ENCODE measurements around the gene PLCB1. TPM values are rescaled to one million over a fixed set of nuclear protein-coding genes. Genes with fewer than 3 reads are reported as not detected.

The PLCB1 gene
- total and polyA plus RNA-seq, 2 of the 4 experiments (the other 2 are of a cell fraction), result 5.6 to 16.1 TPM

- H2AFZ ChIP-seq (replicated peaks; ENCODE audit: low read length, poor library complexity), result no peak overlapping the region
- no peak overlapping the region for H2AK9ac ChIP-seq (replicated peaks; ENCODE audit: low read depth, low read length, poor library complexity)
- H3K14ac ChIP-seq (replicated peaks; ENCODE audit: low read depth, low read length), result no peak overlapping the region
- no peak overlapping the region for H3K18ac ChIP-seq (ENCODE audit: low read depth, low read length)
- dilution Hi-C loops (cut with HindIII; ENCODE audit: low sequenced_read_pairs, unreplicated experiment) (no loop called here), in situ Hi-C loops (cut with MboI; ENCODE audit: low sequenced_read_pairs) (no loop called here), intact Hi-C loops (cut with micrococcal nuclease) (no loop called here)
- no peak overlapping the region for H2BK15ac ChIP-seq (ENCODE audit: low read depth, low read length)
- ATAC-seq (ENCODE audit: low read depth), result no peak
- no peak overlapping the region for H3K9ac ChIP-seq (ENCODE audit: low read depth, low read length)
- no peaks in the 10 kb centered on the region; a peak in 1 of 4 replicates for H3K79me1 ChIP-seq (ENCODE audit: low read depth in 1 of 2, low read length in 2 of 2)
- H3K4ac ChIP-seq (ENCODE audit: low read depth, low read length), result no peak overlapping the region
- ChIA-PET CTCF (no interaction called here), POLR2A (ENCODE audit: unreplicated experiment) (no interaction called here)
- no CpG with 5 or more reads among the region's 3 CpGs for WGBS, 2 experiments (ENCODE audit: extremely low coverage in 2 of 2, insufficient read length in 1 of 2)
- no peak overlapping the region for H3K56ac ChIP-seq (ENCODE audit: extremely low read depth, insufficient read depth, low read length)
- no peak overlapping the region for H4K91ac ChIP-seq (ENCODE audit: insufficient read depth, low read depth, low read length)
- no peak for DNase-seq
- H2AK5ac ChIP-seq (ENCODE audit: low read depth, low read length), result no peak overlapping the region
- H4K8ac ChIP-seq (ENCODE audit: low read depth in 2 of 2, low read length in 2 of 2), result no peak overlapping the region
- no peak overlapping the region for H4K5ac ChIP-seq (ENCODE audit: low read depth, low read length)
- no peaks in the 10 kb centered on the region for H3K27me3 ChIP-seq (ENCODE audit: control insufficient read depth, insufficient read depth, low read length)
- no peaks in the 10 kb centered on the region for H3K36me3 ChIP-seq (ENCODE audit: control insufficient read depth, insufficient read depth, low read length)
- H3K23ac ChIP-seq (ENCODE audit: low read depth, low read length), result no peak overlapping the region
- H3K9me3 ChIP-seq (ENCODE audit: control insufficient read depth, insufficient read depth, low read length), result no peaks in the 10 kb centered on the region
- no peak overlapping the region for H2BK20ac ChIP-seq (ENCODE audit: low read depth, low read length)
- TF ChIP-seq, protein P1, sequence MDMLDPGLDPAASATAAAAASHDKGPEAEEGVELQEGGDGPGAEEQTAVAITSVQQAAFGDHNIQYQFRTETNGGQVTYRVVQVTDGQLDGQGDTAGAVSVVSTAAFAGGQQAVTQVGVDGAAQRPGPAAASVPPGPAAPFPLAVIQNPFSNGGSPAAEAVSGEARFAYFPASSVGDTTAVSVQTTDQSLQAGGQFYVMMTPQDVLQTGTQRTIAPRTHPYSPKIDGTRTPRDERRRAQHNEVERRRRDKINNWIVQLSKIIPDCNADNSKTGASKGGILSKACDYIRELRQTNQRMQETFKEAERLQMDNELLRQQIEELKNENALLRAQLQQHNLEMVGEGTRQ (IDR thresholded peaks at IDR 0.05; ENCODE audit: low read depth, low read length), result no peak
- TF ChIP-seq RFX5 (IDR thresholded peaks at IDR 0.05; ENCODE audit: low read depth, low read length) (no peak), RCOR1 (IDR thresholded peaks at IDR 0.05; ENCODE audit: insufficient replicate concordance, low read length) (no peak), CHD1 (IDR thresholded peaks at IDR 0.05; ENCODE audit: low read depth, low read length) (no peak), POLR2A (IDR thresholded peaks at IDR 0.05; ENCODE audit: low read depth, low read length) (no peak), FOS (IDR thresholded peaks at IDR 0.05; ENCODE audit: low read depth, low read length) (no peak), MAFK (IDR thresholded peaks at IDR 0.05; ENCODE audit: low read depth, low read length) (no peak), BHLHE40 (IDR thresholded peaks at IDR 0.05; ENCODE audit: low read depth, low read length) (no peak), MXI1 (IDR thresholded peaks at IDR 0.05; ENCODE audit: borderline replicate concordance, low read depth, low read length) (no peak)
- H2BK120ac ChIP-seq (ENCODE audit: low read depth, low read length), result no peak overlapping the region
- no peak overlapping the region for H3K27ac ChIP-seq (ENCODE audit: insufficient read depth, low read length)
- no peak overlapping the region for H3K4me2 ChIP-seq (ENCODE audit: low read depth, low read length)
- BruUV-seq (replicated peaks), result no TSS peak
- no peak overlapping the region for H3K4me3 ChIP-seq (ENCODE audit: insufficient read depth, low read depth, low read length)
- H3K4me1 ChIP-seq (ENCODE audit: control insufficient read depth, insufficient read depth, low read length), result no peaks in the 10 kb centered on the region
- no peak overlapping the region for H2BK5ac ChIP-seq (ENCODE audit: low read depth, low read length, poor library complexity, severe bottlenecking)
- H4K20me1 ChIP-seq (ENCODE audit: insufficient read depth, low read length), result peaks cover 4% of the 10 kb centered on the region
- H3K9me1 ChIP-seq (ENCODE audit: insufficient read depth, low read length), result 0 out of 2 replicates have a peak, but pooled peaks cover 3% of the 10 kb centered on the region
These were observed 236.6 kb downstream of the PLCB1 start for GRCh38 chr20:8368670-8369069.
